ENCODE measurements around the gene ZNF629.

GRCh38 chr16:30782486-30783279 lies 4.3 kb downstream of the ZNF629 start:
- TF ChIP-seq POLR2AphosphoS5 (IDR thresholded peaks at IDR 0.05; ENCODE audit: borderline replicate concordance, low read depth, low read length) (no peak), EZH2 (IDR thresholded peaks at IDR 0.05) (no peak), FOXP2 (optimal IDR thresholded peaks at IDR 0.05; ENCODE audit: control extremely low read depth, extremely low read length, insufficient read depth) (no peak)
